ENCODE data around the gene CST4. TPM values are rescaled to one million over a fixed set of nuclear protein-coding genes. Genes with fewer than 3 reads are reported as not detected.

CST4 gene
- total and polyA plus RNA-seq, 2 donors (not counting 3 experiments of a cell fraction or from before 2014, with no cell fraction given): not detected

DNA sequence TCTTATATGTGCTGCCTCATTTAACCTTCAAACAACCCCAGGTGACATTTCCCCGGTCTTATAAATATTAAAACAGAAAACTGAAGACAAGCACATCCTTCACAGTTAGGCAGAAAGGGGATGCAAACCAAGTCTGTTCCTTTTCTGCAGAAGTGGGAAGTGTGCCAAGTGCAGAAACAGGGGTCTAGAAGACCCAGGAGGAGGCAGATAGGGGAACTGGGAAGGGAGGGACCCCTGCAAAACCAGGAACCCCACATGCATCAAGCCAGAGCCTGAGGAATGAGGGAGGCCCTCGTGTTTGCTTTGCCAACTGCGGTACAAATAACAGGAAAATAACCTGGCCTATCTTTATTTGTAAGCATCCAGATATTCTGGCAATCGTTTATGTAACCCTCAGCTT, 34.1 kb downstream of the CST4 start:
- TF ChIP-seq EZH2 (IDR thresholded peaks at IDR 0.05; ENCODE audit: borderline replicate concordance, low read depth, low read length, severe bottlenecking) (no peak), GATA2 (IDR thresholded peaks at IDR 0.05; ENCODE audit: insufficient read depth, insufficient read length, low read depth, low read length) (no peak), POLR2A (IDR thresholded peaks at IDR 0.05; ENCODE audit: low read depth, low read length) (no peak), POLR2AphosphoS5 (IDR thresholded peaks at IDR 0.05; ENCODE audit: insufficient read depth, low read depth, low read length) (no peak)
- TF ChIP-seq, protein P1, sequence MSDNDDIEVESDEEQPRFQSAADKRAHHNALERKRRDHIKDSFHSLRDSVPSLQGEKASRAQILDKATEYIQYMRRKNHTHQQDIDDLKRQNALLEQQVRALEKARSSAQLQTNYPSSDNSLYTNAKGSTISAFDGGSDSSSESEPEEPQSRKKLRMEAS (IDR thresholded peaks at IDR 0.05; ENCODE audit: insufficient read depth, insufficient read length): no peak
- TF ChIP-seq, protein P2, sequence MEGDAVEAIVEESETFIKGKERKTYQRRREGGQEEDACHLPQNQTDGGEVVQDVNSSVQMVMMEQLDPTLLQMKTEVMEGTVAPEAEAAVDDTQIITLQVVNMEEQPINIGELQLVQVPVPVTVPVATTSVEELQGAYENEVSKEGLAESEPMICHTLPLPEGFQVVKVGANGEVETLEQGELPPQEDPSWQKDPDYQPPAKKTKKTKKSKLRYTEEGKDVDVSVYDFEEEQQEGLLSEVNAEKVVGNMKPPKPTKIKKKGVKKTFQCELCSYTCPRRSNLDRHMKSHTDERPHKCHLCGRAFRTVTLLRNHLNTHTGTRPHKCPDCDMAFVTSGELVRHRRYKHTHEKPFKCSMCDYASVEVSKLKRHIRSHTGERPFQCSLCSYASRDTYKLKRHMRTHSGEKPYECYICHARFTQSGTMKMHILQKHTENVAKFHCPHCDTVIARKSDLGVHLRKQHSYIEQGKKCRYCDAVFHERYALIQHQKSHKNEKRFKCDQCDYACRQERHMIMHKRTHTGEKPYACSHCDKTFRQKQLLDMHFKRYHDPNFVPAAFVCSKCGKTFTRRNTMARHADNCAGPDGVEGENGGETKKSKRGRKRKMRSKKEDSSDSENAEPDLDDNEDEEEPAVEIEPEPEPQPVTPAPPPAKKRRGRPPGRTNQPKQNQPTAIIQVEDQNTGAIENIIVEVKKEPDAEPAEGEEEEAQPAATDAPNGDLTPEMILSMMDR (IDR thresholded peaks at IDR 0.05; ENCODE audit: extremely low read depth in 1 of 2, insufficient read depth in 1 of 2, low read depth in 1 of 2, low read length in 2 of 2): no peak
- BruUV-seq (replicated peaks): no TSS peak
- CTCF ChIA-PET: interaction anchor here (1.3 to 1.6 kb wide), 2 partner anchors 13 kb away, joined by 3 to 6 read pairs; no protein-coding TSS in a partner anchor

More for the DNA sequence above, 34.1 kb downstream of the CST4 start:
- no peak overlapping the region for H3K9ac ChIP-seq (replicated peaks; ENCODE audit: extremely low read depth, insufficient read depth, low read length)
- no peaks in the 10 kb centered on the region for H3K27me3 ChIP-seq (ENCODE audit: control insufficient read depth in 2 of 2, insufficient read depth in 2 of 2, low read length in 2 of 2)
- intact Hi-C loops (cut with micrococcal nuclease) (no loop called here), dilution Hi-C loops (cut with MboI; ENCODE audit: extremely low pct_ligation_motif_present, low sequenced_read_pairs) (no loop called here)
- peaks cover 9% of the 10 kb centered on the region for H3K4me1 ChIP-seq (ENCODE audit: control insufficient read depth, extremely low read depth, insufficient read depth, low read length)
- POLR2A ChIA-PET: no interaction called here
- H3K9me3 ChIP-seq (replicated peaks; ENCODE audit: control insufficient read depth, insufficient read depth, low read length): no peaks in the 10 kb centered on the region
- no peak overlapping the region for H3K4me3 ChIP-seq (replicated peaks in 1 of 3; ENCODE audit: insufficient read depth in 1 of 3, low read depth in 1 of 3, low read length in 3 of 3)
- no peak overlapping the region for H2AFZ ChIP-seq (ENCODE audit: low read depth, low read length)
- H3K4me2 ChIP-seq (ENCODE audit: insufficient read depth, low read length): no peak overlapping the region
- no peaks in the 10 kb centered on the region for H3K9me1 ChIP-seq (replicated peaks; ENCODE audit: control insufficient read depth, extremely low read depth, insufficient read depth, low read length)
- no peak overlapping the region for H3K27ac ChIP-seq (ENCODE audit: insufficient read depth, low read depth, low read length)
- DNase-seq (ENCODE audit: low read depth, low spot score) (no peak), FAIRE-seq (no peak)
- no peaks in the 10 kb centered on the region for H4K20me1 ChIP-seq (replicated peaks; ENCODE audit: control insufficient read depth, extremely low read depth, insufficient read depth, low read length)
- no peaks in the 10 kb centered on the region for H3K36me3 ChIP-seq (ENCODE audit: control insufficient read depth in 2 of 2, extremely low read depth in 1 of 2, insufficient read depth in 2 of 2, low read length in 2 of 2)
- no peaks in the 10 kb centered on the region for H3K79me2 ChIP-seq (ENCODE audit: control insufficient read depth, insufficient read depth, low read length)
